SK-MEL-5 (cell line): ENCODE data around the gene CAP1. TPM values are rescaled to one million over a fixed set of nuclear protein-coding genes. Genes with fewer than 3 reads are reported as not detected.
A peak's percentile ranks its signal among the peaks of the same experiment; 100 is the strongest.
"Not testable (repeated sequence)": the region's sequence is repeated elsewhere in the genome, so short reads cannot be mapped to it uniquely, and the experiment has no call there.

Experiments
- DNase-seq: peaks from one replicate; pipeline ENCODE4 v3.0.0-alpha.2; 2016; ENCODE audit warnings: low read depth, low spot score
- in situ Hi-C: cut with HindIII; loops from 2 replicates; pipeline ENCODE4 v1.10.0; 2016; ENCODE audit warnings: low sequenced_read_pairs, high pct_unique_total_duplicates, low pct_unique_long_range_greater_than_20kb
- total RNA-seq: library from RNA; depleted of rRNA; stranded (reverse); fragments of >200 nt; shearing (Covaris generic); gene quantifications from 2 replicates; pipeline ENCODE4 v1.2.3, GENCODE V29; 2014

CAP1 gene
- total RNA-seq, 1 experiment from 2014 or later, result 314 TPM

DNA sequence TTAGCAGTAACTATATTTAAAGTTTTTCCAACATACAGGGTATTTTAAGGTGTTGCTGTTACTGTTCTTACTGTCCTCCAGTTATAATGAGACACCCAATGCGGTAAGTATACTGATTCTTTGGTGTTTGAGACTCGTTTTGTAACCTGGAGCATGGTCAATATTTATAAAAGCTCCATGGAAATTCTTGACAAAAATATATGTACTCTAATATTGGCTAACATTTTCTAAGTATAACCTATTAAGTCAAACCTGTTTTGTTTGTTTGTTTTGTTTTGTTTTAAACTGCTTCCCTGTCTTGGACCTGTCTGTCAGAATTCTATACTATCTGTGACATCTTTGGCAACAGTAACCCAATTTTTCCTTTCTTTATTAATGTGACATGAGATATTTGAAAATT, 15.9 kb upstream of the CAP1 start:
- in situ Hi-C loops, result no loop called here
- no peak for DNase-seq

- DNase-seq, result no peak
- in situ Hi-C loops, result no loop called here
Observed at GRCh38 chr1:40027647-40028046, 12.9 kb upstream of the CAP1 start.

- in situ Hi-C loops, result no loop called here
Observed at GRCh38 chr1:40029608-40030007, 10.9 kb upstream of the CAP1 start.

GRCh38 chr1:40030528-40031135, 9.9 kb upstream of the CAP1 start:
- in situ Hi-C loops, result no loop called here
- no peak for DNase-seq

More at GRCh38 chr1:40029608-40030007, 10.9 kb upstream of the CAP1 start:
- no peak for DNase-seq

- in situ Hi-C loops, result no loop called here
- peak; percentile 73 for DNase-seq
Observed at GRCh38 chr1:40032240-40032891, 8.2 kb upstream of the CAP1 start.

DNA sequence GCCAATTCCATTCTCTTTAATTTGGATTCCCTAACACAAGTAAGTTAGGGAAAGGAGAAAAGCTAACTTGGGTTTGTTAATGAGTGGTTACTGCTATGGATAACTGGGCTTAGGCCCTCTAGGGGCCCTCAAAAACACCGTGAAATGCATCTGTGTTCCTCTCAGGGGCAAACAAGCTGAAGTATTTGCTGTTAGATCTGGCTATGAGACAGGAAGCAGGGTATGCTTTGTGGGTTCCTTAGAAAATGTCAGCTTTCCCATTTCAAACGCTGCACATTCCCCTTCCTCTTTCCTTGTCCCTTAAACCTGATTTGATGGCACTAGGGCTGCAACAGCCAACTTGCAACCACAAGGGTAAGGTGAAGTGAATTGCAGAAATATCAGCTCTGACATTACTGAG, 5.7 kb upstream of the CAP1 start:
- DNase-seq, result no peak
- in situ Hi-C loops, result no loop called here

DNA sequence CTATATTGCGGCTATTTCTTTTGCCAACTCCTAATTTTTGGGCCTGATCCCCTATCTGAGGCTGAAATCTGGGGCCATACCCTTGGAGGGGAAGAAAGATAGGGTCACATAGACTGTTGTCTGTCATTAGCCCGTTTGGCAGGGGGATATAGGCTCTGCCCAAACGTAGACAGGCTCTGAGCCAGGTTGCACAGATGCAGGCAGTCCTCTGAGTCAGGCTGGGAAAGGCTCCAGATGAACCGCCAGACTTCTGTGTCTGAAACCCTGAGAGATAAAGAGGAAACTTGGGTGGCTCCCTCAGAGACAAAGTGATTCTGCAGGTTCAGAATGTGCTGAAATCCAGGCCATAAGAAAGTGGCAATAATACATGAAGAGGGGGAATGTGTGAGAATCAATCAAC, 4.0 kb upstream of the CAP1 start:
- in situ Hi-C loops, result no loop called here

GRCh38 chr1:40037254-40037653, 3.3 kb upstream of the CAP1 start:
- DNase-seq, in situ Hi-C loops: not testable (repeated sequence)

More for the DNA sequence above, 4.0 kb upstream of the CAP1 start:
- DNase-seq, result no peak

DNA sequence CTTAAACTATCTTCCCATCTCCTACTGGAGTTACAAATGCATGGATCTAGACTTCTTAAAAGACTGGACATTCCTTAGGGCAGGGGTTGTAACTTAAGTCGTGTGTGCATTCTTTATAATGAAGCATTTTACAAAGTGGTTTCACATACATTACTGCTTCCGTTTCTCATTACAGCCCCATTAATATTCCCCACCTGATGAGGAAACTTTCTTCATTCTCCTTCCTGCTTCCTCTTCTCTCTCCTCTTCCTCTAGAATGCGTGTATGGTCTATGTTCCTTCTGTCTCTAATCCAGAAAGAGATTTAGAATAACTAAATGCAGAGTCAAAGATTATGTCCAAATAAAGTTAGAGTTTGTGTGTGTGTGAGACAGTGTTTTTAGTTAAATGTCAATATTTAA, 1.8 kb upstream of the CAP1 start:
- in situ Hi-C loops, result no loop called here
- no peak for DNase-seq

DNA sequence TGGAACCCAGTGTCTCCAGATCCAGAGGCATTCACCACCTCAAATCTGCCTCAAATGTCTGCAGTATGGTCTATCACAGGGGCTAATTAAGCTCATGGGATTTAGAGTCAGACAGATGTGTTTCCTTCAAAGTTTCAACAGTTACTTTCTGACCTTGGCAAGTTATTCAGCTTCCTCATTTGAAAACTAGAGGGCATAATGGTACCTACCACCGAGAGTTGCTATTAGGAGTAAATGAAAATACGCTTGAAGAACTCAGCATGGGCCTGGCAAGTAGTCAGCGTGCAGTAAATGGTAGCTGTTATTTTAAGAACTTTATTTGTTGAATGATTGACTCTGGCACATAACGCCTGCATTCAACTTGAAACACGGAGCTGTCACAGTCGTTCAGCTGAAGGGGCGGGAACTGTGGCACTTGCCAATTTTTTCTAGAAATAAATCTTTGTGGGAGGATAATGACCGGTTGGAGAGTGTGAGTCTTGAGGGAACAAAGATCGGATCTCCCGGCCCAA, 1.2 kb upstream of the CAP1 start:
- in situ Hi-C loops, result no loop called here
- peak; percentile 41 for DNase-seq

DNA sequence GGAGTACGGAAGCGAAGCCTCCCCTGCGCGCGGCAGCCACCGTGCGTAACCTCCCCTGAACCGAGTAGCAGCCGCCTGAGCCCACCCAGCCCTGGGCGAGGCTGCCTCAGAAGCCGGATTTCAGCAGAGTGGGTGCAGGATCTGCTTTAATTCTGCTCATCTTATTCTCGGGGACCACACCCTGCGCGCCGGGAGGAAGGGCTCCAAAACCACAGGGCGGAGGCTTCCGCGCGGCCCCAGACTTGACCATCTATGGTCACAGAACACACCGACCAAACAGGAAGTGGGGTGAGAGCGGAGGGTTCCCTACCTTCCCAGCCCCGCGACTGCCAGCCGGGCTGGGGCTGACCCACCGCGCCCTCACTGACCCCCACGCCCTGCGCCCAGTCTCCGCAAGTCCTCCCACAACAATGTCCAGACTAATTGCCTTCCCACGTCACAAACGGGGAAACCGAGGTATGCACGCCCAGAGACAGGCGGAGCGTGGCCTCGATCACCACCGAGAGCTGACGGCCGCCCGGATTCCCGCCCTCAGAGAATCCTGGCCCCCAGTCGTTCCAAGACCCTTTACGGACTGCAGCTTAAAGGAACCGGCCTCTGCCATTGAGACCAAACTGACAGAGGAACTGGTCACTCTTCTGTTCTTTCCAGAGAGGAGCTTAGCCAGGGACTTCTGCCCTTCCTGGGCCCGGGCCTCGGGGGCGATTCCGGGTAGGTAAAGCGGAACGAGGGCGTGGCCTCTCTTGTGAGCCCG, 595 bp upstream of the CAP1 start:
- DNase-seq, result peak; percentile 64
- in situ Hi-C loops, result no loop called here

GRCh38 chr1:40041466-40041838, 923 bp downstream of the CAP1 start:
- in situ Hi-C loops, result no loop called here

GRCh38 chr1:40042341-40042740, 1.8 kb downstream of the CAP1 start:
- no peak for DNase-seq
- in situ Hi-C loops, result no loop called here

More at GRCh38 chr1:40041466-40041838, 923 bp downstream of the CAP1 start:
- DNase-seq, result no peak

DNA sequence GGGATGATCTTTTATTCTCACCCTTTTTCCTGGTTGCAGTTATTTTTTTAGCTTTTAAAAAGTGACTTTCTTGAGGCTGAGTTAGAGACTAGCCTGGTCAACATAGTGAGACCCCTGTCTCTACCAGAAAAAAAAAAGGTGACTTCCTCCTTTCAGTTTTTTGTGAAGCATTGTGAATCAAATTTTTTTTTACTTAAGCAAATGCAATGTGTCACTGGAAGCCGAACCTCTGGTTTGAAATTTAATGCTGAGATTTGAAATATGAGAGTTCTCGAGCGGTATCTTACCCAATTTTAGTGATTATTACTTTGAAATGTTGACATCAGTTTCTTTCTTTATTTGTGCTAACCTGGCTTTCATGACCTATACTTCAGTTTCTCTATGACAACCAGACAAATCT, 3.6 kb downstream of the CAP1 start:
- in situ Hi-C loops, result no loop called here
- DNase-seq, result no peak

DNA sequence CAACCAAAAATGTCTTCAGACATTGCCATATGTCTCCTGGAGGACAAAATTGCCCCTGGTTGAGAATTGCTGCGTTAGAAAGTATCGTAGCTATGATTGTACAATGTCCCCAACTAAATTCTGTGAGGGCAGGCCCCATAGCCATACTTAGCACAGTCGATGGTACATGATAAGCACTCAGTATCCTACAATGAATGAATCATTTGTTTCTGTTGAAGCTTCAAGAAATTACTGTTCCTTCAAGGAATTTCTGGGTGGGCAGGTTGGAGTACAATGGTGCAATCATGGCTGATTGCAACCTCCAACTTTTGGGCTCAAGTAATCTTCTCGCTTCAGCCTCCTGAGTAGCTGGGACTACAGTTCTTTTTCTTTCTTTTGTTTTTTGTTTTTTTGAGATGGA, 4.7 kb downstream of the CAP1 start:
- in situ Hi-C loops, result no loop called here
- peak; percentile 9 for DNase-seq

- in situ Hi-C loops, result no loop called here
- no peak for DNase-seq
Observed at GRCh38 chr1:40045766-40046165, 5.2 kb downstream of the CAP1 start.

DNA sequence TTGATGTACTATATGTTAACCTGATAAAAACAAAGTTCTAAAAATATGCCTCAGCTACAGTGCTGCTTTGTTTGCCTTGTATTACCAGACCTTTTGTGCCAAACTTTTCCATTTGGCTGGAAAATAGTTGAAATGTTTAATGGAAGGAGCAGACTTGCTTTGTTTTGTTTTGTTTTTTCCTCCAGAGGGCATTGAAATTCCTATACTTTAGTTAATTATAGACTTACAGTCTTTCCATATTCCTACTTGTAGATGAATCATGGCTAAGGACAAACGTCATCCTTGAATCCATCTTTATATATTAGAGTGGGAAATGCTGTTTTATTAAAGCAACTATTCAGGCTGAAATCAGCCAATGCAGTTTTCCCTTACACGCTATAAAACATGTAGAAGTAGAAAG, 6.7 kb downstream of the CAP1 start:
- DNase-seq, result no peak
- in situ Hi-C loops, result no loop called here

DNA sequence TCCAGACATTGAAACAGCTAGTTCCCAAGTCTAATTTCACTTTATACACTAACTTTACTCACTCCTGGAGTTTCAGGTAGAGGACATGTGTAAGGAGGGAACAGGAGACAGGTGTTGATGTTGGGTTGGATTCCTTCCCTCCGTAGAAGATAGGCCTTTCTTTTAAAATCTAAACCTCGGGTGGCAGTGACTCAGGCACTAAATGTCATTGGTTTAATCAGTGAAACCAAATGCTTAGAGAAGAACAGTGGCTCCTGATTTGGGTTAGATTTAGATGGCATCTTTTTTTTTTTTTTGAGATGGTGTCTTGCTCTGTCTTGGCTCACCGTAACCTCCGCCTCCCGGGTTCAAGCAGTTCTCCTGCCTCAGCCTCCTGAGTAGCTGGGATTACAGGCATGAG, 7.2 kb downstream of the CAP1 start:
- DNase-seq, result no peak
- in situ Hi-C loops, result no loop called here

- DNase-seq, result peak; percentile 25
- in situ Hi-C loops, result no loop called here
Observed at GRCh38 chr1:40049725-40050124, 9.2 kb downstream of the CAP1 start.
